Stimulated activated memory B cell treated with anti-CD40 and anti-IgM and Interleukin-4, amounts not matched to agents 10 μg/mL and 1 μg/mL and 100 μg/mL, for 72 hours (primary cell): ENCODE measurements around the gene CILP2.

Experiments used
- ATAC-seq: fragments of 150-1000 bp; cut with Tn5 transposase; 2 replicates; pipeline ENCODE4 v1.10.0; 2021
- H3K27ac Mint-ChIP-seq: one replicate; pipeline ENCODE4 v1.8.0; 2022; ENCODE audit warnings: mild to moderate bottlenecking, mixed read lengths
- H3K27me3 Mint-ChIP-seq: one replicate; pipeline ENCODE4 v1.8.0; 2022; ENCODE audit warnings: mixed read lengths
- H3K36me3 Mint-ChIP-seq: one replicate; pipeline ENCODE4 v1.8.0; 2022; ENCODE audit warnings: mixed read lengths
- H3K4me1 Mint-ChIP-seq: one replicate; pipeline ENCODE4 v1.8.0; 2022; ENCODE audit warnings: mixed read lengths
- H3K4me3 Mint-ChIP-seq: one replicate; pipeline ENCODE4 v1.8.0; 2022; ENCODE audit warnings: mild to moderate bottlenecking, moderate library complexity, mixed read lengths
- H3K9me3 Mint-ChIP-seq: one replicate; pipeline ENCODE4 v1.8.0; 2022; ENCODE audit warnings: mixed read lengths

CILP2 gene, protein sequence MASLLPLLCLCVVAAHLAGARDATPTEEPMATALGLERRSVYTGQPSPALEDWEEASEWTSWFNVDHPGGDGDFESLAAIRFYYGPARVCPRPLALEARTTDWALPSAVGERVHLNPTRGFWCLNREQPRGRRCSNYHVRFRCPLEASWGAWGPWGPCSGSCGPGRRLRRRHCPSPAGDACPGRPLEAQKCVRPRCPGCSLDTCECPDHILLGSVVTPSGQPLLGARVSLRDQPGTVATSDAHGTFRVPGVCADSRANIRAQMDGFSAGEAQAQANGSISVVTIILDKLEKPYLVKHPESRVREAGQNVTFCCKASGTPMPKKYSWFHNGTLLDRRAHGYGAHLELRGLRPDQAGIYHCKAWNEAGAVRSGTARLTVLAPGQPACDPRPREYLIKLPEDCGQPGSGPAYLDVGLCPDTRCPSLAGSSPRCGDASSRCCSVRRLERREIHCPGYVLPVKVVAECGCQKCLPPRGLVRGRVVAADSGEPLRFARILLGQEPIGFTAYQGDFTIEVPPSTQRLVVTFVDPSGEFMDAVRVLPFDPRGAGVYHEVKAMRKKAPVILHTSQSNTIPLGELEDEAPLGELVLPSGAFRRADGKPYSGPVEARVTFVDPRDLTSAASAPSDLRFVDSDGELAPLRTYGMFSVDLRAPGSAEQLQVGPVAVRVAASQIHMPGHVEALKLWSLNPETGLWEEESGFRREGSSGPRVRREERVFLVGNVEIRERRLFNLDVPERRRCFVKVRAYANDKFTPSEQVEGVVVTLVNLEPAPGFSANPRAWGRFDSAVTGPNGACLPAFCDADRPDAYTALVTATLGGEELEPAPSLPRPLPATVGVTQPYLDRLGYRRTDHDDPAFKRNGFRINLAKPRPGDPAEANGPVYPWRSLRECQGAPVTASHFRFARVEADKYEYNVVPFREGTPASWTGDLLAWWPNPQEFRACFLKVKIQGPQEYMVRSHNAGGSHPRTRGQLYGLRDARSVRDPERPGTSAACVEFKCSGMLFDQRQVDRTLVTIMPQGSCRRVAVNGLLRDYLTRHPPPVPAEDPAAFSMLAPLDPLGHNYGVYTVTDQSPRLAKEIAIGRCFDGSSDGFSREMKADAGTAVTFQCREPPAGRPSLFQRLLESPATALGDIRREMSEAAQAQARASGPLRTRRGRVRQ

DNA sequence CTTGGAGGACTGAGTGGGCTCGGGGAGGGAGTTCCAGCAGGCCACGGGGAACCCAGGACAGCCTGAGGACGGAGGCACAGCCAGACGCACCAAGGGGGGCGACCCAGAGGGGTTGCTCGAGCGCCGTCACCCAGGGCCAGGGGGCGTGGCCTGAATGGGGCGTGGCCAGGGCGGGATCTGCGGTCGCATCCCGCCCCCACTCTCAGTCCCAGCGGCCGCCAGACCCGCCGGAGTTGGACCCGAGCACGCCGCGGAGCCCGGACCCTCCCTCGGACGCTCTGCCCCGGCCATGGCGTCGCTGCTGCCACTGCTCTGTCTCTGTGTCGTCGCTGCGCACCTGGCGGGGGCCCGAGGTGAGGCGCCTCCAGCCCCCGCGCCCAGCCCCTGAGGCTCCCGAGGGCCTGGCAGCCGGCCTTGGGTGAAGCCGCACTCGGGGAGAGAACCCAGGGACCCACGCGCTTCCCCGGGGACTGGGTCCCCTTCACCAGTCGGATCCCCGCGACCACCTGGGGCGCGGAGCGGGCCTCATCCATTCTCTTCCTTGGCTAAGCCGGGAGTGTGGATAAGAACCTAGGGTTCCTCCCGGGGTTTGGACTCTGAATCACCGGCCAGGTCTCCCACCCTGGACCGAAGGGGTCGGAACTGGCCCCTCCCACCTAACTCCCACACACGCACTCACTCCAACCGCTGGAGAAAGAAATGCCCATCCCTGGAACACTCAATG is at the start of gene CILP2:
TSS of gene CILP2 (plus strand) at position 205 of the 724 bp plus-strand sequence. CDS start at position 290, 85 bp downstream.
- Mint-ChIP-seq H3K36me3 (no peaks in the 10 kb centered on the region), H3K4me3 (peak within 1 kb of the TSS; percentile 64)
- peak; percentile 18 for ATAC-seq

DNA sequence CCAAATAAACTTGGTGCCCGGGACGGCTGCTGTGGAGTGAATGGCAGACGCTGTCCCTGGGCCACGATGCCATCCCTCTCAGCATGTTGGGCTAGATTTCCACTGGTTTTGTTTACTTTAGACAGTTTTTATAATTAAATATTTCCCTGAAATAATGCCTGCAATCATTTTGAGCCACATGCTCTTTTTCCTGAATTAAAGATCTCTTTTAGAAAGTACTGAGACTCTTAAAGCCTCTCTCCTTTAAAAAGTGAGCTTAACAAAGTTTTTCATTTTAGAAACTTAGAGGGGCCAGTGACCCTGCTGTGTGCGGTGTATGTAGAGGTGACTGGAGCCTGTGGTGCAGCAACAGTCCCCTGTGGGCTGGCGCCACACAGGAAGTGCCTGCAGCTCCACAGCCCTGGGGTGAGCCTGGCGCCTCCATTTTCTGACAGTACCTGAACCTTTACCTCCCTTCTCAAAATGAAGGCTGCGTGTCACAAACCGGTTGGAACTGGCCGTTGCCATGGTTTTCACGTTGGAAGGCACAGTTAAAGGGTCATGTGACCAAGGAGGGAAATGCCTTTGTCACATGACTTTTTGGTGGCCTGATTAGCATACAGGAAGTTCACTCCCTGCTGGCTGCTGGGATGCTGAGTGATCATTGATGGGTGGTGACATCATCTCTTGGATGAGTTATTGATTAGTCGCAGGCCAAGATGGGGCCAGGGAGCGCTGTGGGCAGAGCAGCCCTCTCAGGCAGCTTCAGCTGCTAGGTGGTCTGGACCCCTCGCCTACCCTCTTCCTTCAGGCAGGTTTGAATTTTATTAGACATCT is 49.0 kb upstream of the CILP2 start:
- ATAC-seq, result peak; percentile 81
- Mint-ChIP-seq H3K4me1 (peaks cover 62% of the 10 kb centered on the region), H3K27ac (peak overlapping the region; percentile 89), H3K4me3 (peak overlapping the region; percentile 34), H3K9me3 (no peaks in the 10 kb centered on the region), H3K36me3 (peaks cover 15% of the 10 kb centered on the region), H3K27me3 (no peaks in the 10 kb centered on the region)

More for the DNA sequence above, at the start of gene CILP2:
- Mint-ChIP-seq H3K27me3 (peaks cover 45% of the 10 kb centered on the region), H3K27ac (peak within 1 kb of the TSS; percentile 37), H3K9me3 (no peaks in the 10 kb centered on the region), H3K4me1 (peaks cover 34% of the 10 kb centered on the region)

DNA sequence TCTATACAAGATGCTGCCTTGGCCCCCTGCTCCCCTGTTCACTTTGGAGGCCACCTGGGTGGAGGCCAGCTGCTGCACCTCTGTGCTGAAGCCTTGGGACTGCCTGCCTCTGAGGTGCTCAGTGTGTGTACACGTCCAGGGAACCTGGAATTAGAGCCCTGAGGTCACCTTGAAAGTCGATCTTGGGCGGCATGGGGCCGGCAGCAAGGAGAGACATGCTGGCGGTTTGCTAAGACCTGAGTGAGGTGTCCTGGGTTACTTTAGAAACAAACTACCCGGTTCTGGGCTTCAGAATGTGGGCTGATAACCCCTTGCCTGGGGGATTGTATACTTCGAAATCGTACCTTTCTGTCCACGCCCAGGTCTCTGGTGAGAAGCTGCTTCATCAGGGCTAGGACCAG is 48.3 kb upstream of the CILP2 start:
- H3K9me3 Mint-ChIP-seq, result no peaks in the 10 kb centered on the region
- no peak overlapping the region for H3K4me3 Mint-ChIP-seq
- ATAC-seq, result peak; percentile 1
- no peaks in the 10 kb centered on the region for H3K27me3 Mint-ChIP-seq
- H3K36me3 Mint-ChIP-seq, result peaks cover 23% of the 10 kb centered on the region
- H3K27ac Mint-ChIP-seq, result peak overlapping the region; percentile 89
- H3K4me1 Mint-ChIP-seq, result peaks cover 55% of the 10 kb centered on the region

DNA sequence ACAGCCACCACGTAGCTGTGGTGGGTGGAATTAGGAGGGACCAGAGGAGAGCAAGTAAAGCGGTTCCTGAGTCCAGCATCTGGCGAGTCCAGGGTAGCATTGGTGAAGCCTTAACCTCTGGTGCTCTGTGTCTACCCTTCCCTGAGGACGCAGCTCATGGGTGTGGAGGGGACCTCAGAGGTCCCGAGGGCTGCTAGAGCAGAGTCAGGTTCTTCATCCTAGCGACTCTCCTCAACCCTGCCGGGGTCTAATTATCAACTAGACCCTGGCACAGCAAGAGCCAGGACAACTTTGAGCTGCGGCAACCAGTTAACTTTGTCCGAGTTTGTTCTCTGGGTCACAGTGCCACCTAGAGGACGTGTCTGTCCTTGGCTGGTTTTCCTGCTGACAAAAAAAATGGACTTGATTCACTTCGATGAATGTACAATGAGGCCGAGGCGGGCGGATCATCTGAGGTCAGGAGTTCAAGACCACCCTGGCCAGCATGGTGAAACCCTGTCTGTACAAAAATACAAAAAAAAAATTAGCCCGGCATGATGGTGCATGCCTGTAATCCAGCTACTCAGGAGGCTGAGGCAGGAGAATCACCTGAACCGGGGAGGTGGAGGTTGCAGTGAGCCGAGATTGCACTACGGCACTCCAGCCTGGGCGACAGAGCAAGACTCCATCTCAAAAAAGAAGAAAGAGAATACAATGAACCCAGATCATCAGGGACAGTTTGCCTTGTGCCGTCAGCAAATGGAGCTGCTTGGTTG is 47.7 kb upstream of the CILP2 start:
- Mint-ChIP-seq H3K4me3 (no peak overlapping the region), H3K4me1 (peaks cover 49% of the 10 kb centered on the region), H3K27ac (peak overlapping the region; percentile 89), H3K9me3 (no peaks in the 10 kb centered on the region), H3K27me3 (no peaks in the 10 kb centered on the region), H3K36me3 (peaks cover 26% of the 10 kb centered on the region)
- peak; percentile 65 for ATAC-seq

DNA sequence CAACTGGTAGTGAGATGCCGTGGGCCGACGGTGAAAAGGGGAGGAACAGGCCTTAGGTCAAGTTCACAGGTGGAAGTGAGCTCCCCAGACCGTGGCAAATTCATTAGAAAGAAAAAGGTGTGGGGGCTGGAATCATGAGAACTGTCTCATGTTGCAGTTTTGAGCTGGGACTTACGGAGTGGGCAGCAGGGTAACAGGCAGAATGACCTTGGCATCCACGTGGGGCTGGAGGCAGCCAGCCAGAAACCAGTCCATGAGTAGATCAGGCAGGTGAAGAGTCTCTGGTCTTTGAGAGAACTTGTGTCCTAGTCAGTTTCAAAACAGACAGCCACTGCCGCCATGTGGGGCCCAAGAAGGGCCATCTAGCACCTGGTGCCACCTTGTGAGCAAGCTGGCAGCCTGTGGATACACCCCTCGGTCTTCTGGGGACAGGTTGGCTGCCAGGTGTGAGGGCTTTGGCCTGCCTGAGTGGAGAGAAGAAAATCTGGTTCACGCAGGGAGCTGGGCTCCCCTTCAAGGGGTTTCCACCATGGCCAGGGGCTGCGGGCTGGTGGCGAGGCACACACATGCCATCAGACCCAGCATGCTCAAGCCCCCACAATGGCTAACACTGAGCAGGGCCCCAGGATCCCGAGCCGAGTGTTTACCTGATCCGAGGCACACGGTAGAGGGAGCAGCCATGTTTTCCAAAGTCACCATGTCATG is 46.6 kb upstream of the CILP2 start:
- no peak for ATAC-seq
- Mint-ChIP-seq H3K27me3 (no peaks in the 10 kb centered on the region), H3K36me3 (peaks cover 35% of the 10 kb centered on the region), H3K27ac (no peak overlapping the region), H3K4me1 (peaks cover 42% of the 10 kb centered on the region), H3K9me3 (no peaks in the 10 kb centered on the region), H3K4me3 (no peak overlapping the region)

DNA sequence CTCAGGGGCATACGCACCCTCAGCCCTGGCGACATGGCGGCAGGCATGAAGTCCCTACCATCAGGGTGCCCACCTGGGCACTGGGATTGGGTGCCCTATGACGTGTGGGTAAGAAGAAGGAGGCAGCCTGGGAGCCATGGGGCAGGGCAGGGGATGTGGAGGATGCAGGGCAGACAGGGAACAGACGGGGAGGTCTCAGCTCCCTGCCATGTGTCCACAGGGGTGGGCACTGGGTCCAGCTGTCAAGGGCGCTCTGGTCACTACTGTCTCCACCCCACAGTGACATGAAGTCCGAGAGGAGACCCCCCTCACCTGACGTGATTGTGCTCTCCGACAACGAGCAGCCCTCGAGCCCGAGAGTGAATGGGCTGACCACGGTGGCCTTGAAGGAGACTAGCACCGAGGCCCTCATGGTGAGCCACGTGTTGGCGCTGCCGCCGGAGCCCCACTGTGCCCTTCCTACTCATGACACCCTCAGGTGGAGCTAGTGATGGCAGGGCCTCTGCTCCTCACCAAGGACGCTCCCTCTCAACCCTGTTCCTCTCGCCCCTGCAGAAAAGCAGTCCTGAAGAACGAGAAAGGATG is 45.9 kb upstream of the CILP2 start:
- no peaks in the 10 kb centered on the region for H3K27me3 Mint-ChIP-seq
- H3K9me3 Mint-ChIP-seq, result no peaks in the 10 kb centered on the region
- H3K36me3 Mint-ChIP-seq, result peaks cover 41% of the 10 kb centered on the region
- H3K27ac Mint-ChIP-seq, result no peak overlapping the region
- H3K4me3 Mint-ChIP-seq, result no peak overlapping the region
- peaks cover 36% of the 10 kb centered on the region for H3K4me1 Mint-ChIP-seq
- ATAC-seq, result no peak

DNA sequence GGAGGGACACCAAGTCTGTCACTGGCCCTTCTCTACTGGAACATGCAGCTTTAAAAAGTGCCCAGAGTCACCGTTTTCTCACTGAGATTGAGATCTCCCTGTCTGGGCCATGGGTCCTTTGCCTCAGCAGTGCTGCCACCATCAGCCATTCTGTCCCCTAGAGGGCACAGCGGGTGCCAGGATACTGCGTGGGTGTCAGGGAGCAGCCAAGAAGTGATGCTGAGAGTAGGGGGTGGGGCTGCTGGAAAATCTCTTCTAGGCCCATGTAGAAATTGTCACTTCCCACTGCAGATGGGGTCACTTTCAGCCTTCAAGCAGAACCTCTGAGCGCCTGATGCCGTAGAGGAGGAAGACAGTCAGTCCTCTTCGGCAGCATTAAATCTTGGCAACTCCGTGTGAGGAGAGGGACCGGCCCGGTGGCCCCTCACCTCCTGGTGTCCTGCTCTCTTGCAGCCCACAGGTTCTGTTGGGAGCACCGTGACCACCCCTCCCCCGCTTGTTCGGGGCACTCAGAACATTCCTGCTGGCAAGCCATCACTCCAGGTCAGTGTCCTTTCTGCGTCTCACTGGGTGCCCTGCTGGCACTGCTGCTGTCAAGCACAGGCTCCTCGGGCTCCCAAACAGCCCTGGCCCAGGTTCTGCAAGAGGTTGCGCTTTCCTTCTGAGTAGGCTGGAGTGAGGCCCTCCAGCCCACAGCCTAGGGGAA is 44.1 kb upstream of the CILP2 start:
- peaks cover 47% of the 10 kb centered on the region for H3K36me3 Mint-ChIP-seq
- no peak overlapping the region for H3K27ac Mint-ChIP-seq
- no peak for ATAC-seq
- H3K4me1 Mint-ChIP-seq, result peaks cover 18% of the 10 kb centered on the region
- H3K4me3 Mint-ChIP-seq, result no peak overlapping the region
- H3K9me3 Mint-ChIP-seq, result no peaks in the 10 kb centered on the region
- no peaks in the 10 kb centered on the region for H3K27me3 Mint-ChIP-seq

DNA sequence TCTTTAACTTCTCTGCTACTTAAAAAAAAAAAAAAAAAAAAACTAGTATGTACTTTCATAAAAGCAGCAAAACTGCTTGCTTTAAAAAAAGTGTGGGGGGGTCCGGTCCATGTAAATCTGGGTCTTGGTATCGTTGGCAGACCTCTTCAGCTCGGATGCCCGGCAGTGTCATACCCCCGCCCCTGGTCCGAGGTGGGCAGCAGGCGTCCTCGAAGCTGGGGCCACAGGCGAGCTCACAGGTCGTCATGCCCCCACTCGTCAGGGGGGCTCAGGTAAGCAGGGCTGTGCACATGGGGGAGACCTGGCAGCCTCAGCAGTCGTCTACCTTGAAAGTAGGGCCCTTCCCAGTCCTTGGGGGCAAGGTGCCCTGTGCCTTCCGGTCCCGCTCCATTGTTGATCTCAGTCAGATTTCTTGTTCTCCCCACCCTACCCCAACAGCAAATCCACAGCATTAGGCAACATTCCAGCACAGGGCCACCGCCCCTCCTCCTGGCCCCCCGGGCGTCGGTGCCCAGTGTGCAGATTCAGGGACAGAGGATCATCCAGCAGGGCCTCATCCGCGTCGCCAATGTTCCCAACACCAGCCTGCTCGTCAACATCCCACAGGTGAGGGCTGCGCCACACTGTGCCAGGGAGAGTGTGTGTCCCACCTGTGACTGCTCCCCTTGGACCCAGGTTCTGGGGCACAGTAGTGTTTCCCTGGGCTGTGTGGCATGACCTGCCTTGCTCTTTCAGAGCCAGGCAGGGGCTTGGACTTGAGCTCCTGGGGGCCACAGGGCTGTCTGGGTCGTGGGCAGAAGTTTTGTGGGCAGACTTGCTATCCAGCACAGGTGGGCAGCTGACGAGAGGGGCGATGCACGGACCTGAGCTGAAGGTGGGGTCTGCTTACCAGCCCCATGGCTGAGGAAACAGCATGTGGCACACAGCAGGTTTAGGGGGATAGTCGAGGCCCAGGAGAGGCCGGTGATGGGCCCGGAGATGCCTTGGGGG is 42.2 kb upstream of the CILP2 start:
- ATAC-seq, result no peak
- Mint-ChIP-seq H3K27me3 (no peaks in the 10 kb centered on the region), H3K36me3 (peaks cover 51% of the 10 kb centered on the region), H3K4me3 (no peak overlapping the region), H3K27ac (no peak overlapping the region), H3K4me1 (no peaks in the 10 kb centered on the region), H3K9me3 (no peaks in the 10 kb centered on the region)

DNA sequence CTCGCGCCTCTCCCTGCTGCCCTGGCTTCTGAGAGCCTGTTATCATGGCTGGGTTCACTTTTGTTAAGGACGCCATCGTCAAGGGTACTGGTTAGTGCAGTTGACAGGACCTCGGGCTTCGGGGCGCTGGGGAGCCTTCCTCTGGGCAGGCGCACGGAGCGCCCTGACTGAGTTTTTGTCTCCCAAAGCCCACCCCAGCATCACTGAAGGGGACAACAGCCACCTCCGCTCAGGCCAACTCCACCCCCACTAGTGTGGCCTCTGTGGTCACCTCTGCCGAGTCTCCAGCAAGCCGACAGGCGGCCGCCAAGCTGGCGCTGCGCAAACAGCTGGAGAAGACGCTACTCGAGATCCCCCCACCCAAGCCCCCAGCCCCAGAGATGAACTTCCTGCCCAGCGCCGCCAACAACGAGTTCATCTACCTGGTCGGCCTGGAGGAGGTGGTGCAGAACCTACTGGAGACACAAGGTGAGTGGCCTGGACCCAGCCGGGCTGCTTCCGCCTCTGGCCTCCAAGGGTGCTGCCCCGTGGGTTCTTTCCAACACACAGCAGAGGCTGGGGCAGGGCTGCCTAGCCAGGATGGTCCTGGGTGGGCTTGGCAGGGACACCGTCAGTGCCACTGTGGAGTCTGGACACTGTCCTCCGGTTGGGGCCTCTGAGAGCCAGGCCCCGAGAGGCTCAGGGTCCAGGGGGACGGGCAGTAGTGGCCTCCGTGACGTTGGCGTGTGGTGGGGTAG is 39.6 kb upstream of the CILP2 start:
- H3K36me3 Mint-ChIP-seq, result peaks cover 65% of the 10 kb centered on the region

DNA sequence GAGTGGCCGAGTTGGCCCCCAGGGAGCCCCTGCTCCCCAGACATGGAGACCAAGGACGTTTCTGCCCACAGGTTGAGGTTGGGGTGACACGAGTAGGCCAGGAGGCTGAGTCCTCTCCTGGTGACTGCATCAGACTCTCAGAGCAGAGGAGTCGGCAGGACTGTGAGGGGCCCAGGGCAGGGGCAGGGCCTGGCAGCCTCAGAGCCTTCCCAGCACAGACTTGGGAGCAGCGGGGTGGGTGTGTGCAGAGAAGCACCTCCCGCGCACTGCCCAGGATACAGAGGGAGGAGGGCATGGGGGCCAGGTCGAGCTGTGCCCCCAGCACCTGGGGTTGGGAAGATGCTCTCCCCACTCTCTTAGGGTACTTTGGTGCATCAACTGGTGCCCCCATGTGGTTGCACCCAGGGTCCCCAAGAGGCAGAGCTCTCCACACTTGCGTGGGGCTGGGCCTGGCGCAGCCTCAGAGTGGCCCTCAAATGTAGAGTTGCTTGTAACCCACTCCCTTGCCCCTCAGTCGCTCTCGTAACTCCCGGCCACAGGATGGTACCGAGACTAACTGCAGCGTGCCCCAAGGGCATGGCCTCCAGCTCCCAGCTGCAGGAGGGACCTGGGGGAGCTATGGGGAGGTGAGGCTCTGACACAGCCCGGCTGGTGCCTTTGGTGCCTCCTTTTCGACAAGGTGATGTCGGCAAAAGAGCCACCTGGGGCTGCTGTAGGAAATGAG is 38.6 kb upstream of the CILP2 start:
- Mint-ChIP-seq H3K4me3 (no peak overlapping the region), H3K9me3 (no peaks in the 10 kb centered on the region), H3K27me3 (no peaks in the 10 kb centered on the region), H3K36me3 (peaks cover 64% of the 10 kb centered on the region), H3K4me1 (no peaks in the 10 kb centered on the region), H3K27ac (no peak overlapping the region)
- no peak for ATAC-seq

More for the DNA sequence above, 39.6 kb upstream of the CILP2 start:
- Mint-ChIP-seq H3K4me3 (no peak overlapping the region), H3K27ac (no peak overlapping the region), H3K27me3 (no peaks in the 10 kb centered on the region), H3K9me3 (no peaks in the 10 kb centered on the region), H3K4me1 (no peaks in the 10 kb centered on the region)
- no peak for ATAC-seq
